K562 (cell line): ENCODE measurements around the gene ST7. TPM values are rescaled to one million over a fixed set of nuclear protein-coding genes. Genes with fewer than 3 reads are reported as not detected.

Source experiments
- FOXA3 ChIP-seq, 2 experiments: fragments of 450-650 bp in 1 of 2; sonication (generic) in 1 of 2; formaldehyde crosslinking; IDR thresholded peaks in 1 of 2; conservative IDR thresholded peaks in 1 of 2; 2 replicates each; pipeline versions ENCODE4 v1.4.0 to v1.8.0; 2020 to 2022; ENCODE audit warnings: mild to moderate bottlenecking in 2 of 2, missing genetic modification reagents in 1 of 2
- FOXM1 ChIP-seq, 2 experiments: fragments of 450-650 bp in 1 of 2; sonication (generic) in 1 of 2; formaldehyde crosslinking in 1 of 2; IDR thresholded peaks; 2 replicates each; pipeline versions ENCODE4 v1.6.1 to v1.9.0; 2017 to 2022; ENCODE audit warnings: low read depth in 2 of 2, mild to moderate bottlenecking in 2 of 2, missing genetic modification reagents in 1 of 2, moderate library complexity in 1 of 2
- GTF3C2 ChIP-seq: IDR thresholded peaks from 3 replicates; pipeline ENCODE4 v1.6.1; 2011; ENCODE audit warnings: borderline replicate concordance, mild to moderate bottlenecking, moderate library complexity; ENCODE audit not compliant: insufficient read length; ENCODE audit errors: extremely low read depth
- POLR2A ChIP-seq: fragments of 450-650 bp; conservative IDR thresholded peaks from 2 replicates; pipeline ENCODE4 v1.6.1; 2016
- RBM39 ChIP-seq: fragments of 200-400 bp; formaldehyde crosslinking; optimal IDR thresholded peaks from 2 replicates; pipeline ENCODE3; 2018; ENCODE audit warnings: low read depth, low read length
- SNIP1 ChIP-seq: fragments of 450-650 bp; IDR thresholded peaks from 2 replicates; pipeline ENCODE4 v1.7.1; 2017; ENCODE audit warnings: low read depth, mild to moderate bottlenecking
- SOX6 ChIP-seq: fragments of 450-650 bp; IDR thresholded peaks from 2 replicates; pipeline ENCODE4 v1.6.1; 2014; ENCODE audit warnings: mild to moderate bottlenecking
- SRSF7 ChIP-seq: fragments of 200-400 bp; formaldehyde crosslinking; optimal IDR thresholded peaks from 2 replicates; pipeline ENCODE3; 2017; ENCODE audit warnings: mild to moderate bottlenecking, low read depth, low read length
- TEAD2 ChIP-seq: fragments of 450-650 bp; IDR thresholded peaks from 2 replicates; pipeline ENCODE4 v1.6.1; 2016; ENCODE audit warnings: missing genetic modification characterization, control low read depth, missing compliant biosample characterization
- XRCC3 ChIP-seq: fragments of 450-650 bp; IDR thresholded peaks from 2 replicates; pipeline ENCODE4 v1.6.1; 2017; ENCODE audit warnings: mild to moderate bottlenecking, moderate library complexity
- ZNF589 ChIP-seq: fragments of 200-800 bp; sonication (Bioruptor generic); IDR thresholded peaks from 2 replicates; pipeline ENCODE4 v1.6.1; 2016; ENCODE audit warnings: low read depth, missing genetic modification characterization, missing compliant biosample characterization
- ZNF668 ChIP-seq: fragments of 250-450 bp; sonication (Bioruptor Pico); IDR thresholded peaks from 2 replicates; pipeline ENCODE4 v1.8.0; 2022; ENCODE audit warnings: mild to moderate bottlenecking, inconsistent platforms
- polyA plus RNA-seq, 8 experiments: library from polyadenylated mRNA; depleted of rRNA in 4 of 8; stranded (reverse) in 5 of 8; unstranded in 3 of 8; fragments of >200 nt; fragmentation: Nextera tagmentation in 2 of 8; fragmentation: Illumina TruSeq in 1 of 8; extraction: Ambion mirVana in 2 of 8; extraction: Trizol in 1 of 8; gene quantifications; 2 replicates each; pipeline versions ENCODE4 v1.2.1 to v1.2.3, GENCODE V29; 2011 to 2014; ENCODE audit warnings: inconsistent platforms in 1 of 8, missing spikeins in 1 of 8
- total RNA-seq, 7 experiments: library from RNA; depleted of rRNA in 6 of 7; stranded (reverse); fragments of >200 nt in 6 of 7; fragmentation: Illumina TruSeq in 2 of 7; extraction: Trizol in 2 of 7; gene quantifications; 2 replicates each; pipeline versions ENCODE4 v1.2.1 to v1.2.3, GENCODE V29; 2011 to 2021; ENCODE audit warnings: low replicate concordance in 1 of 7
- TF ChIP-seq, protein P1 (sequence below): fragments of 450-650 bp; formaldehyde crosslinking; IDR thresholded peaks from 2 replicates; pipeline ENCODE4 v1.4.0; 2020; ENCODE audit warnings: mild to moderate bottlenecking, moderate library complexity
- TF ChIP-seq, protein P2 (sequence below): sonication (generic); formaldehyde crosslinking; IDR thresholded peaks from 2 replicates; pipeline ENCODE4 v1.8.0; 2022; ENCODE audit warnings: mild to moderate bottlenecking, missing genetic modification reagents
- TF ChIP-seq, protein P3 (sequence below): fragments of 200-800 bp; sonication (Bioruptor generic); IDR thresholded peaks from 2 replicates; pipeline ENCODE4 v1.6.1; 2016; ENCODE audit warnings: missing genetic modification characterization, missing compliant biosample characterization

The ST7 gene
- total and polyA plus RNA-seq, 9 of the 15 experiments (the other 6 are each of a cell fraction or from before 2014, with no cell fraction given), result 23.9 to 56.3 (median 36.9) TPM

GRCh38 chr7:117045927-117046710 is 92.8 kb downstream of the ST7 start (continued):
- TF ChIP-seq FOXA3 (CRISPR knock-in tag; conservative IDR thresholded peaks at IDR 0.05 in 1 of 2, IDR thresholded peaks at IDR 0.05 in 1 of 2), result no peak
- no peak for TF ChIP-seq XRCC3
- TF ChIP-seq, protein P1, sequence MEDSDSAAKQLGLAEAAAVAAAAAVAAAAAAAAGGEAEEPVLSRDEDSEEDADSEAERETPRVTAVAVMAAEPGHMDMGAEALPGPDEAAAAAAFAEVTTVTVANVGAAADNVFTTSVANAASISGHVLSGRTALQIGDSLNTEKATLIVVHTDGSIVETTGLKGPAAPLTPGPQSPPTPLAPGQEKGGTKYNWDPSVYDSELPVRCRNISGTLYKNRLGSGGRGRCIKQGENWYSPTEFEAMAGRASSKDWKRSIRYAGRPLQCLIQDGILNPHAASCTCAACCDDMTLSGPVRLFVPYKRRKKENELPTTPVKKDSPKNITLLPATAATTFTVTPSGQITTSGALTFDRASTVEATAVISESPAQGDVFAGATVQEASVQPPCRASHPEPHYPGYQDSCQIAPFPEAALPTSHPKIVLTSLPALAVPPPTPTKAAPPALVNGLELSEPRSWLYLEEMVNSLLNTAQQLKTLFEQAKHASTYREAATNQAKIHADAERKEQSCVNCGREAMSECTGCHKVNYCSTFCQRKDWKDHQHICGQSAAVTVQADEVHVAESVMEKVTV (CRISPR knock-in tag), result no peak
- no peak for TF ChIP-seq RBM39
- no peak for TF ChIP-seq SNIP1
- TF ChIP-seq ZNF668 (CRISPR knock-in tag), result no peak
- TF ChIP-seq POLR2A, result no peak
- no peak for TF ChIP-seq TEAD2
- peak; percentile 70; the same call in 1 of the 2 replicates for TF ChIP-seq SOX6
- TF ChIP-seq, protein P2, sequence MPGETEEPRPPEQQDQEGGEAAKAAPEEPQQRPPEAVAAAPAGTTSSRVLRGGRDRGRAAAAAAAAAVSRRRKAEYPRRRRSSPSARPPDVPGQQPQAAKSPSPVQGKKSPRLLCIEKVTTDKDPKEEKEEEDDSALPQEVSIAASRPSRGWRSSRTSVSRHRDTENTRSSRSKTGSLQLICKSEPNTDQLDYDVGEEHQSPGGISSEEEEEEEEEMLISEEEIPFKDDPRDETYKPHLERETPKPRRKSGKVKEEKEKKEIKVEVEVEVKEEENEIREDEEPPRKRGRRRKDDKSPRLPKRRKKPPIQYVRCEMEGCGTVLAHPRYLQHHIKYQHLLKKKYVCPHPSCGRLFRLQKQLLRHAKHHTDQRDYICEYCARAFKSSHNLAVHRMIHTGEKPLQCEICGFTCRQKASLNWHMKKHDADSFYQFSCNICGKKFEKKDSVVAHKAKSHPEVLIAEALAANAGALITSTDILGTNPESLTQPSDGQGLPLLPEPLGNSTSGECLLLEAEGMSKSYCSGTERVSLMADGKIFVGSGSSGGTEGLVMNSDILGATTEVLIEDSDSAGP (CRISPR knock-in tag), result no peak
- no peak for TF ChIP-seq SRSF7
- no peak for TF ChIP-seq GTF3C2
- TF ChIP-seq, protein P3, sequence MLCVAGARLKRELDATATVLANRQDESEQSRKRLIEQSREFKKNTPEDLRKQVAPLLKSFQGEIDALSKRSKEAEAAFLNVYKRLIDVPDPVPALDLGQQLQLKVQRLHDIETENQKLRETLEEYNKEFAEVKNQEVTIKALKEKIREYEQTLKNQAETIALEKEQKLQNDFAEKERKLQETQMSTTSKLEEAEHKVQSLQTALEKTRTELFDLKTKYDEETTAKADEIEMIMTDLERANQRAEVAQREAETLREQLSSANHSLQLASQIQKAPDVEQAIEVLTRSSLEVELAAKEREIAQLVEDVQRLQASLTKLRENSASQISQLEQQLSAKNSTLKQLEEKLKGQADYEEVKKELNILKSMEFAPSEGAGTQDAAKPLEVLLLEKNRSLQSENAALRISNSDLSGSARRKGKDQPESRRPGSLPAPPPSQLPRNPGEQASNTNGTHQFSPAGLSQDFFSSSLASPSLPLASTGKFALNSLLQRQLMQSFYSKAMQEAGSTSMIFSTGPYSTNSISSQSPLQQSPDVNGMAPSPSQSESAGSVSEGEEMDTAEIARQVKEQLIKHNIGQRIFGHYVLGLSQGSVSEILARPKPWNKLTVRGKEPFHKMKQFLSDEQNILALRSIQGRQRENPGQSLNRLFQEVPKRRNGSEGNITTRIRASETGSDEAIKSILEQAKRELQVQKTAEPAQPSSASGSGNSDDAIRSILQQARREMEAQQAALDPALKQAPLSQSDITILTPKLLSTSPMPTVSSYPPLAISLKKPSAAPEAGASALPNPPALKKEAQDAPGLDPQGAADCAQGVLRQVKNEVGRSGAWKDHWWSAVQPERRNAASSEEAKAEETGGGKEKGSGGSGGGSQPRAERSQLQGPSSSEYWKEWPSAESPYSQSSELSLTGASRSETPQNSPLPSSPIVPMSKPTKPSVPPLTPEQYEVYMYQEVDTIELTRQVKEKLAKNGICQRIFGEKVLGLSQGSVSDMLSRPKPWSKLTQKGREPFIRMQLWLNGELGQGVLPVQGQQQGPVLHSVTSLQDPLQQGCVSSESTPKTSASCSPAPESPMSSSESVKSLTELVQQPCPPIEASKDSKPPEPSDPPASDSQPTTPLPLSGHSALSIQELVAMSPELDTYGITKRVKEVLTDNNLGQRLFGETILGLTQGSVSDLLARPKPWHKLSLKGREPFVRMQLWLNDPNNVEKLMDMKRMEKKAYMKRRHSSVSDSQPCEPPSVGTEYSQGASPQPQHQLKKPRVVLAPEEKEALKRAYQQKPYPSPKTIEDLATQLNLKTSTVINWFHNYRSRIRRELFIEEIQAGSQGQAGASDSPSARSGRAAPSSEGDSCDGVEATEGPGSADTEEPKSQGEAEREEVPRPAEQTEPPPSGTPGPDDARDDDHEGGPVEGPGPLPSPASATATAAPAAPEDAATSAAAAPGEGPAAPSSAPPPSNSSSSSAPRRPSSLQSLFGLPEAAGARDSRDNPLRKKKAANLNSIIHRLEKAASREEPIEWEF (CRISPR knock-in tag), result no peak
- no peak for TF ChIP-seq ZNF589 (CRISPR knock-in tag)
- TF ChIP-seq FOXM1 (IDR thresholded peaks at IDR 0.05; ENCODE audit: low read depth), result peak; percentile 87; the same call in 1 of the 2 replicates
- no peak for TF ChIP-seq FOXM1 (CRISPR knock-in tag; IDR thresholded peaks at IDR 0.05; ENCODE audit: low read depth)
